HG03565 (cell line): ENCODE data around the gene MAK.
"Not testable (repeated sequence)": the region's sequence is repeated elsewhere in the genome, so short reads cannot be mapped to it uniquely, and the experiment has no call there.

ENCODE experiments used
- ATAC-seq: cut with Tn5 transposase; IDR thresholded peaks from one replicate; pipeline ENCODE4 v1.9.1; 2021; ENCODE audit warnings: mild to moderate bottlenecking, moderate library complexity; ENCODE audit not compliant: unreplicated experiment

Gene MAK

GRCh38 chr6:10837995-10838793, at the start of gene MAK:
MAK (minus strand) TSS chr6:10838539; CDS start chr6:10830648, 7,891 bp downstream.
- ATAC-seq: peak; percentile 67

GRCh38 chr6:10886691-10887502, 48.6 kb upstream of the MAK start, which contains the start of gene SYCP2L:
SYCP2L (plus strand) TSS chr6:10887052; CDS start chr6:10887127, 75 bp downstream.
- no peak for ATAC-seq

- ATAC-seq: not testable (repeated sequence)
These were observed 48.0 kb upstream of the MAK start for GRCh38 chr6:10886365-10886690.

GRCh38 chr6:10884245-10884972, 46.1 kb upstream of the MAK start:
- no peak for ATAC-seq

- no peak for ATAC-seq
These were observed 45.2 kb upstream of the MAK start for GRCh38 chr6:10883312-10884244.

- no peak for ATAC-seq
These were observed 44.4 kb upstream of the MAK start for GRCh38 chr6:10882657-10883171.

GRCh38 chr6:10882253-10882630, 43.9 kb upstream of the MAK start:
- ATAC-seq: not testable (repeated sequence)

- no peak for ATAC-seq
These were observed 42.0 kb upstream of the MAK start for GRCh38 chr6:10880366-10880765.

- ATAC-seq: no peak
These were observed 39.5 kb upstream of the MAK start for GRCh38 chr6:10877871-10878270.

- no peak for ATAC-seq
These were observed 38.7 kb upstream of the MAK start for GRCh38 chr6:10877012-10877411.

- no peak for ATAC-seq
These were observed 36.7 kb upstream of the MAK start for GRCh38 chr6:10875026-10875425.

- no peak for ATAC-seq
These were observed 35.9 kb upstream of the MAK start for GRCh38 chr6:10874207-10874606.

GRCh38 chr6:10873374-10873773, 35.0 kb upstream of the MAK start:
- ATAC-seq: no peak

- ATAC-seq: no peak
These were observed 29.6 kb upstream of the MAK start for GRCh38 chr6:10867952-10868351.

GRCh38 chr6:10866709-10867108, 28.4 kb upstream of the MAK start:
- ATAC-seq: not testable (repeated sequence)

GRCh38 chr6:10863031-10863430, 24.7 kb upstream of the MAK start:
- not testable (repeated sequence) for ATAC-seq

GRCh38 chr6:10862361-10862760, 24.0 kb upstream of the MAK start:
- ATAC-seq: no peak

GRCh38 chr6:10861086-10861485, 22.7 kb upstream of the MAK start:
- ATAC-seq: no peak

GRCh38 chr6:10857259-10857658, 18.9 kb upstream of the MAK start:
- no peak for ATAC-seq
